Tibial artery (tissue), 4 donors: ENCODE data around the gene DQX1.

ENCODE experiments used
- DNase-seq, 2 donors: peaks; one replicate each; pipeline ENCODE4 v3.0.0-alpha.2; 2019
- H3K27ac ChIP-seq, 2 donors: fragments of 200-600 bp; sonication (generic) in 1 of 2; 1 replicate in 1 of 2; 2 replicates in 1 of 2; pipeline ENCODE4 v1.5.1; 2018 to 2019; ENCODE audit warnings: mild to moderate bottlenecking in 1 of 2
- H3K27me3 ChIP-seq, 2 donors: fragments of 200-600 bp; sonication (generic) in 1 of 2; one replicate each; pipeline versions ENCODE4 v1.5.1 to v1.6.0; 2016 to 2019
- H3K36me3 ChIP-seq, 3 donors: fragments of 200-600 bp; sonication (generic) in 2 of 3; one replicate each; pipeline ENCODE4 v1.5.1; 2016 to 2019; ENCODE audit warnings: mild to moderate bottlenecking in 2 of 3
- H3K4me1 ChIP-seq, 4 donors: fragments of 200-600 bp; sonication (generic) in 2 of 4; 1 replicate in 3 of 4; 2 replicates in 1 of 4; pipeline ENCODE4 v1.5.1; 2016 to 2019
- H3K4me3 ChIP-seq, 2 donors: fragments of 200-600 bp; sonication (generic) in 1 of 2; 1 replicate in 1 of 2; 2 replicates in 1 of 2; pipeline ENCODE4 v1.5.1; 2018 to 2019; ENCODE audit warnings: mild to moderate bottlenecking in 2 of 2
- H3K9me3 ChIP-seq, 3 donors: fragments of 200-600 bp; sonication (generic) in 1 of 3; one replicate each; pipeline ENCODE4 v1.5.1; 2016 to 2019
- intact Hi-C: fragments of 100-400 bp; cut with DNase I; formaldehyde crosslinking; loops from one replicate; pipeline ENCODE4 v1.15.0; 2023; ENCODE audit warnings: low total_unique reads
- TF ChIP-seq, protein P1 (sequence below), 2 experiments: fragments of 200-600 bp in 1 of 2; fragments of 450-650 bp in 1 of 2; IDR thresholded peaks; one replicate each; pipeline ENCODE4 v1.5.1; 2017 to 2019; ENCODE audit warnings: antibody characterized with exemption in 2 of 2, mild to moderate bottlenecking in 1 of 2, moderate library complexity in 1 of 2

Gene DQX1

DNA sequence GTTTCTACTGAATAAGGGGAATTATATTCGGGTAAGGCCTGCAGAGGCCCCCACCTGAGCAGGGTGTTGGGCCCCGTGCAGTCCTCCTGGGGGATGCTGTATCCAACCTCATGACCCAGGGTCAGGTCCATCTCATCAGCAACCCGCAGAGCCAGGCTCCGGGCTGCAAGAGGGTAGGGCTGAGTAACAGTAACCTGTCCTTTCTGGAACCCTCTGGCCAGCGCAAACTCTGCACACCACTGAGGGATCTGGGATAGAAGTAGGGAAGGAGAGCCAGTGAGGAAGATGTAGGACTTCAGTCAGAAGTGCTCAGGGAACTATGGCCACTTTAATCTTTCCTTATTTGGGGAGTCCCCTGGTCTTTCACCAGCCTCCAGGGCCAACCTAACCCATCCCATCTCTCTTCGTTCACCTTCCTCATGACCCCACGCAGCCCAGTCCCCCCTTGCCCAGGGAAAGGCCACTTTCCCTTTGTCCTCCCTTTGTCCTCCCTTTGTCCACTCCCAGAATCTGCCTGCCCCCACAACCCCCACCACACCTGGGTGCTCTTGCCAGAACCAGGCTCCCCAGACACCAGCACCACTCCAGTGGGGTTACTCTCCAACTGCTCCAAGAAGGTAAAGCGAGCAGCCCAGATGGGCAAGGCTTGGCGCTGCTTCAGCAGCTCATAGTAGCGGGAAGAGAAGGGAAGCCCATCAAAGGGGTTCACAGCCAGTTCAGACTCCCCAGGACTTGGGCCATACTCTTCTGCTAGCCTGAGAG is 895 bp downstream of the DQX1 start:
- no peak overlapping the region for H3K27ac ChIP-seq
- TF ChIP-seq, protein P1, sequence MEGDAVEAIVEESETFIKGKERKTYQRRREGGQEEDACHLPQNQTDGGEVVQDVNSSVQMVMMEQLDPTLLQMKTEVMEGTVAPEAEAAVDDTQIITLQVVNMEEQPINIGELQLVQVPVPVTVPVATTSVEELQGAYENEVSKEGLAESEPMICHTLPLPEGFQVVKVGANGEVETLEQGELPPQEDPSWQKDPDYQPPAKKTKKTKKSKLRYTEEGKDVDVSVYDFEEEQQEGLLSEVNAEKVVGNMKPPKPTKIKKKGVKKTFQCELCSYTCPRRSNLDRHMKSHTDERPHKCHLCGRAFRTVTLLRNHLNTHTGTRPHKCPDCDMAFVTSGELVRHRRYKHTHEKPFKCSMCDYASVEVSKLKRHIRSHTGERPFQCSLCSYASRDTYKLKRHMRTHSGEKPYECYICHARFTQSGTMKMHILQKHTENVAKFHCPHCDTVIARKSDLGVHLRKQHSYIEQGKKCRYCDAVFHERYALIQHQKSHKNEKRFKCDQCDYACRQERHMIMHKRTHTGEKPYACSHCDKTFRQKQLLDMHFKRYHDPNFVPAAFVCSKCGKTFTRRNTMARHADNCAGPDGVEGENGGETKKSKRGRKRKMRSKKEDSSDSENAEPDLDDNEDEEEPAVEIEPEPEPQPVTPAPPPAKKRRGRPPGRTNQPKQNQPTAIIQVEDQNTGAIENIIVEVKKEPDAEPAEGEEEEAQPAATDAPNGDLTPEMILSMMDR (IDR thresholded peaks at IDR 0.05), result no peak
- H3K9me3 ChIP-seq, result no peaks in the 10 kb centered on the region
- peaks cover 21 to 32% (median 21%) of the 10 kb centered on the region in 3 donors for H3K36me3 ChIP-seq
- no peak overlapping the region for H3K4me3 ChIP-seq
- H3K4me1 ChIP-seq, result peaks cover 0 to 14% (median 12%) of the 10 kb centered on the region in 4 donors
- H3K27me3 ChIP-seq, result peaks cover 0 to 11% of the 10 kb centered on the region in 2 donors
- intact Hi-C loops, result loop anchor here (5.0 kb wide), 2 partner anchors 43 to 62 kb away; partner anchors contain the start of genes CCDC142 and TTC31
- no peak for DNase-seq

DNA sequence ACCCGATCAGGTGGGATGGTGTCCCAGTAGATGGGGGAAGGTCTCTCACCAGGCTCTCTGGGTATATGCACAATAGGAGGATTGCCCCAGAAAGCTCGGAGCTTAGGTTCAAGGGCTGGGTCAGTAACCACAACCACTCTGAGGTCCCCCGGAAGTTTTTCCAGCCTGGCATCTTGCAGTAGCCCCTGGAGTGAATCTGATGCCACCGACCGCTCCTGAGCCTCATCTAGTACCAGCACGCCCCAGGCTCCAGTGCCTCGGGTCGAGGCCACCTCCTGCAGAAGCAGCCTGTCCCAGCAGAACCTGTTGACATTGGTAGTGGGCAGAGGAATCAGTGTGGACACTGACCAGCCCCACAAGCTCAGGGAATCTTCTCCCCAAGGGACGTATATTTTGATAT is 2.0 kb downstream of the DQX1 start:
- Histone ChIP-seq H3K4me1 (peaks cover 0 to 14% (median 11%) of the 10 kb centered on the region in 4 donors), H3K27ac (no peak overlapping the region), H3K9me3 (no peaks in the 10 kb centered on the region), H3K27me3 (peaks cover 0 to 22% of the 10 kb centered on the region in 2 donors), H3K36me3 (peaks cover 21 to 32% (median 21%) of the 10 kb centered on the region in 3 donors), H3K4me3 (no peak overlapping the region)
- intact Hi-C loops, result no loop called here
- DNase-seq, result no peak
- TF ChIP-seq, protein P1 (IDR thresholded peaks at IDR 0.05), result no peak

DNA sequence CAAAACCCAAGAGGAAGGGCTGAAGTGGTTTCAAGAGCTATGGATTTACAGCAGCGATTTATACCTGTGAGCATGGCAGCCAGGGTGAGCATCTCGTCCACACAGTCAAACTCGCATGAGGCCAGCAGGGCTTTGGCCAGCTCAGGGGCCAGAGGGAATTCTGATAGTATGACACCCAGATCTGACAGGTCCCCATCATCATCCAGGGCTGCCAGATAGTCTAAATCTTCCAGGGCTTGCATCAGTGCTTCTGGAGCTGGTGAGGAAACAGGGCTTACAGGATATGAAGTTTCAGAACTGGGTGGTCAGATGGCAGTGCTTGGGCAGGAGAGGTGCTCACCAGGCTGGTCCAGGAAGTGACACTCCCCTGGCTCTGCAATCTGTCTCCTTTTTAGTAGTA is 3.5 kb downstream of the DQX1 start:
- Histone ChIP-seq H3K27me3 (peaks cover 3 to 37% of the 10 kb centered on the region in 2 donors), H3K9me3 (no peaks in the 10 kb centered on the region), H3K36me3 (peaks cover 15 to 23% (median 18%) of the 10 kb centered on the region in 3 donors), H3K4me3 (no peak overlapping the region), H3K4me1 (no peaks in the 10 kb centered on the region), H3K27ac (no peak overlapping the region)
- intact Hi-C loops, result no loop called here
- TF ChIP-seq, protein P1 (IDR thresholded peaks at IDR 0.05), result no peak
- no peak for DNase-seq

DNA sequence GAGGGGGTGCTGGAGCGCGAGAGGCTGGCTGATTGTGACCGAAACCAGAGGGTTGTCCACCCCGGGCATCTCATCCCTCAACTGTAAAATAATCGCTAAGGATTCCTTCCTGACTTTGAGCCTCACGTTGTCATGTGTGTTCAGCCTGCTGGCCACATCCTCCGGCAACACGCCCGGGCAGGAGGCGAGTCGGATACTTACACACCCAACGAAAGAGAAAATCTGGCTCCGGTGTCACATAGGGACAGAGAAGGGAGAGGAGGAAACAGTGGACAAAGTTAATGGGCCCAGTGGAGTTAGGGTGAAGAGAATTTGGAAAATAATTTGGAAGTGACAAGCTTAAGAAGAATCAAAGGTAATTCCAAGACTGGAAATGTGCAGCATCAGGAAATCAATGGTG is 9.4 kb downstream of the DQX1 start:
- Histone ChIP-seq H3K4me1 (peaks cover 0 to 31% (median 28%) of the 10 kb centered on the region in 4 donors), H3K9me3 (no peaks in the 10 kb centered on the region), H3K27me3 (peaks cover 20 to 96% of the 10 kb centered on the region in 2 donors), H3K36me3 (no peaks in the 10 kb centered on the region), H3K27ac (no peak overlapping the region), H3K4me3 (peak overlapping the region in 1 of 2 donors; percentile 17)
- intact Hi-C loops, result no loop called here
- TF ChIP-seq, protein P1 (IDR thresholded peaks at IDR 0.05), result no peak
- no peak for DNase-seq

DNA sequence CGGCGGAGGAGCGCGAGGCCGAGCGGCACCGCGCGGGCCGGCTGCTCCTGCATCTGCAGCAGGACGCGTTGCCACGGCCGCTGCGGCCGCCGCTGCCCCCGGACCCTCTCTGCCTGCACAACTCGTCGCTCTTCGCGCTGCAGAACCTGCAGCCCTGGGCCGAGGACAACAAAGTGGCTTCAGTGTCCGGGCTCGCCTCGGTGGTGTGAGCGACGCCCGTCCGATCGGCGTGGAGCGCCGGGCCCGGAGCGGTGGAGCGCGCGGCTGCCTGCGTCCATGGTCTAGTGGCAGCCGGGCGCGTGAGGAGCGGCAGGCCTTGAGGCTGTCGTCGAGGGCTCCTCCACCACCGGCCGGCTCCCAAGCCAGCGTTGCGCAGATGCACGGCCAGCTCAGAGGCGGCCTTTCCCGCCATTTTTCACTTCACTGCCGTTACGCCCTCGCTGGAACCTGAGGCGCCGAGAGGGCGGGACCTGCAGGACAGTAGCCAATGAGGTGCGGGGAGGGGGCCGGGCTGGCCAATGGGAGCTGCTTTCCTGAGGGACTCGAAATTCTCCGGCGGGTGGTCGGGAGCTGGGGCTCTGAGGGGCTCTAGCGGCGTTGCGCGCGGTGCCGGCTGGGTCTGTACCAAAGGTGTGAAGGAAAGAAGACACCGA is 9.9 kb downstream of the DQX1 start:
- peak; percentile 51 to 67 for DNase-seq
- Histone ChIP-seq H3K27ac (no peak overlapping the region), H3K9me3 (no peaks in the 10 kb centered on the region), H3K4me3 (peak overlapping the region; percentile 17 to 41), H3K36me3 (no peaks in the 10 kb centered on the region), H3K4me1 (peaks cover 0 to 31% (median 28%) of the 10 kb centered on the region in 4 donors), H3K27me3 (peaks cover 20 to 99% of the 10 kb centered on the region in 2 donors)
- TF ChIP-seq, protein P1 (IDR thresholded peaks at IDR 0.05), result no peak
- intact Hi-C loops, result no loop called here
